Measurements from ENCODE around the gene THAP12. TPM values are rescaled to one million over a fixed set of nuclear protein-coding genes. Genes with fewer than 3 reads are reported as not detected.

THAP12 gene
- total and polyA plus RNA-seq, 10 of the 15 experiments (the other 5 are each of a cell fraction or from before 2014, with no cell fraction given), result 12.6 to 45.6 (median 22.3) TPM

GRCh38 chr11:76424379-76424778 lies 43.4 kb upstream of the THAP12 start (continued):
- TF ChIP-seq BCL3 (IDR thresholded peaks at IDR 0.05; ENCODE audit: borderline replicate concordance, insufficient read depth, low read depth, low read length, poor library complexity, severe bottlenecking) (peak; percentile 10), BHLHE40 (IDR thresholded peaks at IDR 0.05; ENCODE audit: borderline replicate concordance in 1 of 2, low read depth in 2 of 2, low read length in 1 of 2) (peak; percentile 63 to 78; a peak in 2 of 4 replicates), CHD1 (IDR thresholded peaks at IDR 0.05; ENCODE audit: low read depth, low read length) (no peak), SPI1 (IDR thresholded peaks at IDR 0.05; ENCODE audit: borderline replicate concordance, insufficient read depth, low read depth, low read length) (0 out of 2 replicates have a peak, but pooled peaks have one; percentile 21), HDGF (IDR thresholded peaks at IDR 0.05) (peak; percentile 23; the same call in 1 of the 2 replicates), RELA (IDR thresholded peaks at IDR 0.05; ENCODE audit: borderline replicate concordance, partially characterized antibody) (peak; percentile 60), ETV6 (conservative IDR thresholded peaks at IDR 0.05 in 1 of 2, IDR thresholded peaks at IDR 0.05 in 1 of 2; ENCODE audit: borderline replicate concordance in 1 of 2, low read depth in 1 of 2) (peak in 1 of 2 experiments; percentile 12; a peak in 1 of 4 replicates), MEF2B (IDR thresholded peaks at IDR 0.05; ENCODE audit: partially characterized antibody, poor library complexity, severe bottlenecking) (no peak), LARP7 (IDR thresholded peaks at IDR 0.05) (no peak), MTA2 (IDR thresholded peaks at IDR 0.05; ENCODE audit: low read depth) (peak; percentile 68), NRF1 (conservative IDR thresholded peaks at IDR 0.05; ENCODE audit: low read depth, low read length) (no peak), POU2F2 (IDR thresholded peaks at IDR 0.05; ENCODE audit: borderline replicate concordance, low read depth, low read length) (0 out of 3 replicates have a peak, but pooled peaks have one; percentile 16)

All from GM12878 (cell line).